ENCODE data around the gene UQCR10.

- TF ChIP-seq CTCF (IDR thresholded peaks at IDR 0.05; ENCODE audit: poor library complexity, severe bottlenecking) (no peak), EP300 (conservative IDR thresholded peaks at IDR 0.05; ENCODE audit: poor library complexity, severe bottlenecking) (no peak), TAF1 (IDR thresholded peaks at IDR 0.05; ENCODE audit: low read depth) (no peak), POLR2AphosphoS5 (IDR thresholded peaks at IDR 0.05) (no peak), EZH2 (IDR thresholded peaks at IDR 0.05; ENCODE audit: borderline replicate concordance, insufficient read depth, low read length, poor library complexity, severe bottlenecking) (no peak), SMC3 (conservative IDR thresholded peaks at IDR 0.05; ENCODE audit: poor library complexity) (no peak), RAD21 (conservative IDR thresholded peaks at IDR 0.05) (no peak), MXI1 (conservative IDR thresholded peaks at IDR 0.05; ENCODE audit: poor library complexity, severe bottlenecking) (no peak), REST (IDR thresholded peaks at IDR 0.05; ENCODE audit: borderline replicate concordance) (no peak)
These were observed 34.3 kb upstream of the UQCR10 start for GRCh38 chr22:29732883-29733282.

All from neural cell (in vitro differentiated cells).